BE2C (cell line): ENCODE data around the gene KBTBD12.

ENCODE experiments used
- DNase-seq: peaks from one replicate; pipeline ENCODE4 v3.0.0-alpha.2; 2020
- H3K27me3 ChIP-seq: fragments of 250-450 bp; sonication (Bioruptor Pico); 2 replicates; pipeline ENCODE4 v1.5.1; 2020; ENCODE audit warnings: mild to moderate bottlenecking
- H3K36me3 ChIP-seq: fragments of 250-450 bp; sonication (Bioruptor Pico); 2 replicates; pipeline ENCODE4 v1.5.1; 2020; ENCODE audit warnings: mild to moderate bottlenecking
- H3K4me1 ChIP-seq: fragments of 250-450 bp; sonication (Bioruptor Pico); 2 replicates; pipeline ENCODE4 v1.5.1; 2020
- H3K4me3 ChIP-seq: 2 replicates; pipeline ENCODE4 v1.5.1; 2011; ENCODE audit warnings: low read depth, low read length
- H3K9me3 ChIP-seq: fragments of 250-450 bp; sonication (Bioruptor Pico); 2 replicates; pipeline ENCODE4 v1.5.1; 2020
- CTCF ChIP-seq: IDR thresholded peaks from 2 replicates; pipeline ENCODE4 v1.5.1; 2012; ENCODE audit warnings: mild to moderate bottlenecking, low read depth, low read length

The KBTBD12 gene

GRCh38 chr3:127923611-127924010 lies 8.6 kb downstream of the KBTBD12 start:
- Histone ChIP-seq H3K4me3 (no peak overlapping the region), H3K9me3 (no peaks in the 10 kb centered on the region; the same call in 1 of the 2 replicates), H3K27me3 (peaks cover 17% of the 10 kb centered on the region), H3K36me3 (no peaks in the 10 kb centered on the region), H3K4me1 (no peaks in the 10 kb centered on the region)
- no peak for TF ChIP-seq CTCF
- no peak for DNase-seq

GRCh38 chr3:127925384-127925783 lies 10.4 kb downstream of the KBTBD12 start:
- Histone ChIP-seq H3K4me1 (no peaks in the 10 kb centered on the region), H3K36me3 (no peaks in the 10 kb centered on the region)
- no peak for TF ChIP-seq CTCF

GRCh38 chr3:127927829-127928604 lies 13.0 kb downstream of the KBTBD12 start:
- H3K9me3 ChIP-seq = no peaks in the 10 kb centered on the region
- no peak overlapping the region for H3K4me3 ChIP-seq
- H3K27me3 ChIP-seq = peaks cover 12% of the 10 kb centered on the region
- H3K4me1 ChIP-seq = no peaks in the 10 kb centered on the region
- no peak for DNase-seq
- no peak for TF ChIP-seq CTCF
- no peaks in the 10 kb centered on the region for H3K36me3 ChIP-seq

More at GRCh38 chr3:127925384-127925783, 10.4 kb downstream of the KBTBD12 start:
- no peak for DNase-seq
- no peaks in the 10 kb centered on the region; the same call in 1 of the 2 replicates for H3K9me3 ChIP-seq
- peaks cover 17% of the 10 kb centered on the region for H3K27me3 ChIP-seq
- H3K4me3 ChIP-seq = no peak overlapping the region

GRCh38 chr3:127929818-127930413 lies 14.9 kb downstream of the KBTBD12 start:
- Histone ChIP-seq H3K4me3 (no peak overlapping the region), H3K9me3 (no peaks in the 10 kb centered on the region), H3K4me1 (no peaks in the 10 kb centered on the region), H3K36me3 (no peaks in the 10 kb centered on the region), H3K27me3 (peaks cover 14% of the 10 kb centered on the region)
- no peak for TF ChIP-seq CTCF
- no peak for DNase-seq

GRCh38 chr3:127933396-127933795 lies 18.4 kb downstream of the KBTBD12 start:
- H3K4me3 ChIP-seq = no peak overlapping the region
- no peaks in the 10 kb centered on the region for H3K9me3 ChIP-seq
- DNase-seq = no peak
- peaks cover 22% of the 10 kb centered on the region for H3K27me3 ChIP-seq
- H3K36me3 ChIP-seq = no peaks in the 10 kb centered on the region
- TF ChIP-seq CTCF = no peak
- H3K4me1 ChIP-seq = no peaks in the 10 kb centered on the region

- peaks cover 37% of the 10 kb centered on the region for H3K27me3 ChIP-seq
- no peaks in the 10 kb centered on the region for H3K9me3 ChIP-seq
- H3K36me3 ChIP-seq = no peaks in the 10 kb centered on the region
- H3K4me3 ChIP-seq = no peak overlapping the region
- H3K4me1 ChIP-seq = no peaks in the 10 kb centered on the region
- TF ChIP-seq CTCF = no peak
- DNase-seq = no peak
Measured at GRCh38 chr3:127938800-127939199, 23.8 kb downstream of the KBTBD12 start.
